ENCODE results near the gene RFX7.
"Not testable (repeated sequence)": the region's sequence is repeated elsewhere in the genome, so short reads cannot be mapped to it uniquely, and the experiment has no call there.

Gene RFX7

GRCh38 chr15:56205061-56205876 is 38.4 kb downstream of the RFX7 start:
- no peak overlapping the region for H3K27ac Mint-ChIP-seq
- DNase-seq = no peak
- peaks cover 18% of the 10 kb centered on the region for H3K36me3 Mint-ChIP-seq
- CTCF ChIA-PET = no interaction called here
- peaks cover 6% of the 10 kb centered on the region for H3K9me3 Mint-ChIP-seq
- peaks cover 56% of the 10 kb centered on the region for H3K4me1 Mint-ChIP-seq
- no peaks in the 10 kb centered on the region for H3K27me3 Mint-ChIP-seq
- no peak overlapping the region for H3K4me3 Mint-ChIP-seq

GRCh38 chr15:56203312-56203922 is 40.3 kb downstream of the RFX7 start:
- CTCF ChIA-PET = interaction anchor here (1.0 kb wide), 1 partner anchor 8 kb away, joined by 3 read pairs; no protein-coding TSS in a partner anchor
- Mint-ChIP-seq H3K4me1 (peaks cover 50% of the 10 kb centered on the region), H3K36me3 (peaks cover 16% of the 10 kb centered on the region)
- H3K9me3 Mint-ChIP-seq, H3K27ac Mint-ChIP-seq, DNase-seq, H3K27me3 Mint-ChIP-seq, H3K4me3 Mint-ChIP-seq: not testable (repeated sequence)

GRCh38 chr15:56202701-56203100 is 41.0 kb downstream of the RFX7 start:
- no peak overlapping the region for H3K4me3 Mint-ChIP-seq
- H3K36me3 Mint-ChIP-seq = peaks cover 16% of the 10 kb centered on the region
- CTCF ChIA-PET = interaction anchor here (1.0 kb wide), 1 partner anchor 9 kb away, joined by 3 read pairs; no protein-coding TSS in a partner anchor
- DNase-seq = no peak
- H3K9me3 Mint-ChIP-seq = peaks cover 6% of the 10 kb centered on the region
- H3K27ac Mint-ChIP-seq = no peak overlapping the region
- peaks cover 43% of the 10 kb centered on the region for H3K4me1 Mint-ChIP-seq
- H3K27me3 Mint-ChIP-seq = no peaks in the 10 kb centered on the region

GRCh38 chr15:56199038-56199437 is 44.6 kb downstream of the RFX7 start:
- DNase-seq = no peak
- Mint-ChIP-seq H3K9me3 (no peaks in the 10 kb centered on the region), H3K27ac (no peak overlapping the region), H3K36me3 (peaks cover 9% of the 10 kb centered on the region), H3K27me3 (no peaks in the 10 kb centered on the region), H3K4me3 (no peak overlapping the region), H3K4me1 (peaks cover 9% of the 10 kb centered on the region)
- CTCF ChIA-PET = interaction anchor here (0.9 kb wide), 1 partner anchor 46 kb away, joined by 3 read pairs; no protein-coding TSS in a partner anchor

GRCh38 chr15:56194035-56194434 is 49.6 kb downstream of the RFX7 start:
- Mint-ChIP-seq H3K9me3 (no peaks in the 10 kb centered on the region), H3K27me3 (no peaks in the 10 kb centered on the region), H3K4me3 (no peak overlapping the region), H3K4me1 (peaks cover 3% of the 10 kb centered on the region), H3K36me3 (peaks cover 2% of the 10 kb centered on the region), H3K27ac (no peak overlapping the region)
- CTCF ChIA-PET = no interaction called here
- no peak for DNase-seq

GRCh38 chr15:56192659-56193442 is 50.8 kb downstream of the RFX7 start:
- H3K9me3 Mint-ChIP-seq = no peaks in the 10 kb centered on the region
- H3K4me1 Mint-ChIP-seq = peaks cover 3% of the 10 kb centered on the region
- CTCF ChIA-PET = no interaction called here
- H3K27me3 Mint-ChIP-seq = no peaks in the 10 kb centered on the region
- no peak overlapping the region for H3K4me3 Mint-ChIP-seq
- no peak for DNase-seq
- H3K36me3 Mint-ChIP-seq = peaks cover 2% of the 10 kb centered on the region
- H3K27ac Mint-ChIP-seq = no peak overlapping the region

GRCh38 chr15:56187665-56188064 is 56.0 kb downstream of the RFX7 start:
- DNase-seq = no peak
- Mint-ChIP-seq H3K27me3 (no peaks in the 10 kb centered on the region), H3K4me1 (peaks cover 26% of the 10 kb centered on the region), H3K4me3 (no peak overlapping the region), H3K9me3 (peaks cover 1% of the 10 kb centered on the region), H3K27ac (no peak overlapping the region), H3K36me3 (peaks cover 3% of the 10 kb centered on the region)
- CTCF ChIA-PET = no interaction called here

GRCh38 chr15:56185980-56186379 is 57.7 kb downstream of the RFX7 start:
- H3K27me3 Mint-ChIP-seq = no peaks in the 10 kb centered on the region
- H3K36me3 Mint-ChIP-seq = peaks cover 3% of the 10 kb centered on the region
- CTCF ChIA-PET = no interaction called here
- no peak for DNase-seq
- H3K4me1 Mint-ChIP-seq = peaks cover 26% of the 10 kb centered on the region
- no peak overlapping the region for H3K4me3 Mint-ChIP-seq
- peak overlapping the region; percentile 39 for H3K27ac Mint-ChIP-seq
- peaks cover 1% of the 10 kb centered on the region for H3K9me3 Mint-ChIP-seq

GRCh38 chr15:56184516-56184915 is 59.2 kb downstream of the RFX7 start:
- CTCF ChIA-PET = no interaction called here
- Mint-ChIP-seq H3K27me3 (no peaks in the 10 kb centered on the region), H3K4me1 (peaks cover 28% of the 10 kb centered on the region), H3K27ac (no peak overlapping the region), H3K9me3 (peaks cover 1% of the 10 kb centered on the region), H3K4me3 (no peak overlapping the region), H3K36me3 (peaks cover 3% of the 10 kb centered on the region)
- no peak for DNase-seq

- H3K27ac Mint-ChIP-seq = no peak overlapping the region
- H3K4me3 Mint-ChIP-seq = no peak overlapping the region
Observed at GRCh38 chr15:56180851-56181250, 62.8 kb downstream of the RFX7 start.

GRCh38 chr15:56176996-56177395 is 66.7 kb downstream of the RFX7 start:
- CTCF ChIA-PET = no interaction called here
- H3K27me3 Mint-ChIP-seq = no peaks in the 10 kb centered on the region
- peaks cover 23% of the 10 kb centered on the region for H3K36me3 Mint-ChIP-seq
- no peak for DNase-seq
- H3K4me1 Mint-ChIP-seq = peaks cover 6% of the 10 kb centered on the region
- H3K27ac Mint-ChIP-seq = no peak overlapping the region
- no peaks in the 10 kb centered on the region for H3K9me3 Mint-ChIP-seq
- H3K4me3 Mint-ChIP-seq = no peak overlapping the region

More at GRCh38 chr15:56180851-56181250, 62.8 kb downstream of the RFX7 start:
- CTCF ChIA-PET = no interaction called here
- H3K9me3 Mint-ChIP-seq = peaks cover 1% of the 10 kb centered on the region
- no peaks in the 10 kb centered on the region for H3K27me3 Mint-ChIP-seq
- H3K4me1 Mint-ChIP-seq = peaks cover 8% of the 10 kb centered on the region
- DNase-seq = no peak
- H3K36me3 Mint-ChIP-seq = peaks cover 8% of the 10 kb centered on the region

GRCh38 chr15:56175788-56176187 is 67.9 kb downstream of the RFX7 start:
- H3K27me3 Mint-ChIP-seq = no peaks in the 10 kb centered on the region
- CTCF ChIA-PET = no interaction called here
- no peak overlapping the region for H3K4me3 Mint-ChIP-seq
- H3K9me3 Mint-ChIP-seq = peaks cover 9% of the 10 kb centered on the region
- no peak overlapping the region for H3K27ac Mint-ChIP-seq
- H3K4me1 Mint-ChIP-seq = peaks cover 5% of the 10 kb centered on the region
- H3K36me3 Mint-ChIP-seq = peaks cover 34% of the 10 kb centered on the region
- DNase-seq = no peak

GRCh38 chr15:56174649-56175048 is 69.0 kb downstream of the RFX7 start:
- Mint-ChIP-seq H3K27me3 (no peaks in the 10 kb centered on the region), H3K4me3 (no peak overlapping the region), H3K9me3 (peaks cover 11% of the 10 kb centered on the region), H3K4me1 (peaks cover 12% of the 10 kb centered on the region), H3K27ac (no peak overlapping the region), H3K36me3 (peaks cover 42% of the 10 kb centered on the region)
- DNase-seq = no peak
- CTCF ChIA-PET = no interaction called here

GRCh38 chr15:56168394-56168793 is 75.3 kb downstream of the RFX7 start:
- Mint-ChIP-seq H3K4me1 (peaks cover 29% of the 10 kb centered on the region), H3K27ac (no peak overlapping the region), H3K27me3 (no peaks in the 10 kb centered on the region), H3K4me3 (no peak overlapping the region), H3K36me3 (peaks cover 45% of the 10 kb centered on the region), H3K9me3 (peaks cover 11% of the 10 kb centered on the region)
- no peak for DNase-seq
- CTCF ChIA-PET = no interaction called here

All from activated naive CD4-positive, alpha-beta T cell treated with anti-CD3 and anti-CD28 coated beads, Interleukin-2, amount 10 ng/mL, durations not matched to agents 7 days and 5 days (primary cell).